NCI-H510A treated with DMSO at 0.1 percent for 48 hours (cell line): ENCODE measurements around the gene TAF10.

ENCODE experiments used
- DNase-seq: peaks from one replicate; lab custom pipeline; 2025; lab: John Stamatoyannopoulos, UW

TAF10 gene

GRCh38 chr11:6623391-6624363 is 11.7 kb upstream of the TAF10 start:
- DNase-seq = no peak

GRCh38 chr11:6622261-6623171 is 10.5 kb upstream of the TAF10 start:
- DNase-seq = no peak

- DNase-seq = no peak
These were observed 9.7 kb upstream of the TAF10 start for GRCh38 chr11:6621711-6622211.

- DNase-seq = no peak
These were observed 8.6 kb upstream of the TAF10 start for GRCh38 chr11:6620636-6621035.

GRCh38 chr11:6619004-6619745 is 7.2 kb upstream of the TAF10 start, which contains the start of gene TPP1:
TPP1 (minus strand) TSS chr11:6619422; CDS start chr11:6619400, 22 bp downstream.
- DNase-seq = peak; percentile 68

- DNase-seq = no peak
These were observed 6.3 kb upstream of the TAF10 start for GRCh38 chr11:6618117-6619003.

- no peak for DNase-seq
These were observed 5.3 kb upstream of the TAF10 start for GRCh38 chr11:6617315-6617781.

GRCh38 chr11:6616596-6617250 is 4.7 kb upstream of the TAF10 start:
- DNase-seq = no peak

- DNase-seq = no peak
These were observed 4.0 kb upstream of the TAF10 start for GRCh38 chr11:6615882-6616585.

GRCh38 chr11:6615046-6615445 is 3.0 kb upstream of the TAF10 start:
- no peak for DNase-seq

GRCh38 chr11:6614446-6614845 is 2.4 kb upstream of the TAF10 start:
- no peak for DNase-seq

GRCh38 chr11:6613496-6613895 is 1.5 kb upstream of the TAF10 start:
- DNase-seq = no peak

- DNase-seq = no peak
These were observed 128 bp downstream of the TAF10 start for GRCh38 chr11:6611963-6612212.

- DNase-seq = no peak
These were observed 689 bp downstream of the TAF10 start for GRCh38 chr11:6611092-6611962.

GRCh38 chr11:6610591-6610990 is 1.4 kb downstream of the TAF10 start:
- no peak for DNase-seq

- no peak for DNase-seq
These were observed 2.5 kb downstream of the TAF10 start for GRCh38 chr11:6609502-6610015.

- no peak for DNase-seq
These were observed 3.1 kb downstream of the TAF10 start for GRCh38 chr11:6608726-6609501.

- DNase-seq = no peak
These were observed 4.0 kb downstream of the TAF10 start for GRCh38 chr11:6608011-6608410.
